ENCODE data around the gene PARP9. TPM values are rescaled to one million over a fixed set of nuclear protein-coding genes. Genes with fewer than 3 reads are reported as not detected.

The PARP9 gene
- total and polyA plus RNA-seq, 10 of the 15 experiments (the other 5 are each of a cell fraction or from before 2014, with no cell fraction given) = 34.0 to 122 (median 46.1) TPM

GRCh38 chr3:122598151-122598550 is 34.1 kb upstream of the PARP9 start (continued):
- no peak for TF ChIP-seq NR2F1 (conservative IDR thresholded peaks at IDR 0.05)

GRCh38 chr3:122594025-122594424 is 29.9 kb upstream of the PARP9 start:
- Histone ChIP-seq H2AFZ (ENCODE audit: control insufficient read depth, low read depth, low read length) (no peak overlapping the region), H3K4me3 (no peak overlapping the region), H4K20me1 (ENCODE audit: control insufficient read depth, insufficient read depth) (no peaks in the 10 kb centered on the region), H3K27ac (ENCODE audit: control insufficient read depth, insufficient read depth) (no peak overlapping the region), H3K9ac (ENCODE audit: control insufficient read depth, insufficient read depth, low read length) (no peak overlapping the region), H3K79me2 (ENCODE audit: control insufficient read depth, insufficient read depth, low read length) (peaks cover 6% of the 10 kb centered on the region), H3K4me2 (ENCODE audit: control insufficient read depth, insufficient read depth) (no peak overlapping the region), H3K9me3 (replicated peaks; ENCODE audit: control insufficient read depth, insufficient read depth, low read length) (peaks cover 2% of the 10 kb centered on the region; the same call in 1 of the 3 replicates), H3K36me3 (ENCODE audit: control insufficient read depth in 2 of 2, insufficient read depth in 2 of 2, low read length in 1 of 2) (no peaks in the 10 kb centered on the region), H3K27me3 (replicated peaks in 1 of 2; ENCODE audit: control insufficient read depth in 2 of 2, insufficient read depth in 2 of 2, low read length in 1 of 2) (no peaks in the 10 kb centered on the region), H3K4me1 (ENCODE audit: control insufficient read depth, insufficient read depth, low read length) (peaks cover 6% of the 10 kb centered on the region; the same call in 1 of the 2 replicates)
- ChIA-PET CTCF (interaction anchor here (0.9 to 3.4 kb wide), 5 partner anchors 10 to 201 kb away, joined by 3 to 12 read pairs (median 3); no protein-coding TSS in a partner anchor), RAD21 (ENCODE audit: unreplicated experiment) (interaction anchor here (0.6 to 1.3 kb wide), 3 partner anchors 23 to 85 kb away, joined by 3 to 7 read pairs (median 5); no protein-coding TSS in a partner anchor), SMC1A (ENCODE audit: uncharacterized antibody, unreplicated experiment) (interaction anchor here (0.7 to 3.5 kb wide), 8 partner anchors 10 to 27 kb away, joined by 3 to 23 read pairs (median 4); no protein-coding TSS in a partner anchor), POLR2A (interaction anchor here (1.0 to 1.4 kb wide), 3 partner anchors 10 to 27 kb away, joined by 3 read pairs; no protein-coding TSS in a partner anchor)
- no TSS peak for BruUV-seq (replicated peaks)
- in situ Hi-C loops (cut with MboI) (no loop called here), intact Hi-C loops (cut with micrococcal nuclease; ENCODE audit: unreplicated experiment) (no loop called here)
- ATAC-seq (no peak), DNase-seq (ENCODE audit: low read depth, low spot score) (no peak), FAIRE-seq (peak; percentile 31)
- no peak for TF ChIP-seq ZNF622 (IDR thresholded peaks at IDR 0.05)
- no peak for TF ChIP-seq SMAD5 (IDR thresholded peaks at IDR 0.05; ENCODE audit: low read depth)
- TF ChIP-seq TAF1 (IDR thresholded peaks at IDR 0.05; ENCODE audit: borderline replicate concordance, low read depth, low read length) = no peak
- TF ChIP-seq ZNF24 (IDR thresholded peaks at IDR 0.05) = no peak
- TF ChIP-seq CBFB (IDR thresholded peaks at IDR 0.05; ENCODE audit: low read depth) = no peak
- TF ChIP-seq NFYB (IDR thresholded peaks at IDR 0.05; ENCODE audit: insufficient read depth, low read depth, low read length) = no peak
- no peak for TF ChIP-seq SUZ12 (IDR thresholded peaks at IDR 0.05; ENCODE audit: unreplicated experiment)
- TF ChIP-seq YY1 (IDR thresholded peaks at IDR 0.05; ENCODE audit: low read depth, low read length) = no peak
- TF ChIP-seq CHD4 (IDR thresholded peaks at IDR 0.05) = no peak

Data from GM12878 (cell line).